Gastroesophageal sphincter (tissue), 4 donors: ENCODE measurements around the gene CYP26B1. TPM values are rescaled to one million over a fixed set of nuclear protein-coding genes. Genes with fewer than 3 reads are reported as not detected.

Experiments
- ATAC-seq: fragments of 150-250 bp; one replicate; pipeline ENCODE4 v1.9.1; 2016; ENCODE audit warnings: mild to moderate bottlenecking, moderate library complexity
- H3K27ac ChIP-seq, 4 donors: fragments of 200-600 bp; sonication (generic) in 3 of 4; 1 replicate in 3 of 4; 2 replicates in 1 of 4; pipeline ENCODE4 v1.5.1; 2016 to 2019
- H3K27me3 ChIP-seq: fragments of 200-600 bp; sonication (generic); one replicate; pipeline ENCODE4 v1.5.1; 2019
- H3K36me3 ChIP-seq, 2 donors: fragments of 200-600 bp; sonication (generic); one replicate each; pipeline ENCODE4 v1.5.1; 2019; ENCODE audit warnings: control low read depth in 1 of 2
- H3K4me1 ChIP-seq, 3 donors: fragments of 200-600 bp; sonication (generic); 1 replicate in 2 of 3; 2 replicates in 1 of 3; pipeline ENCODE4 v1.5.1; 2016 to 2019; ENCODE audit warnings: control low read depth in 2 of 3
- H3K4me3 ChIP-seq, 2 donors: fragments of 200-600 bp; sonication (generic); one replicate each; pipeline ENCODE4 v1.5.1; 2019; ENCODE audit warnings: mild to moderate bottlenecking in 1 of 2, moderate library complexity in 1 of 2
- H3K9me3 ChIP-seq, 3 donors: fragments of 200-600 bp; sonication (generic); one replicate each; pipeline ENCODE4 v1.5.1; 2017 to 2019; ENCODE audit warnings: control low read depth in 2 of 3
- EP300 ChIP-seq: sonication (generic); formaldehyde crosslinking; IDR thresholded peaks from one replicate; pipeline ENCODE4 v1.6.1; 2017; ENCODE audit warnings: antibody characterized with exemption, mild to moderate bottlenecking
- POLR2A ChIP-seq, 2 donors: fragments of 450-650 bp; IDR thresholded peaks; one replicate each; pipeline ENCODE4 v1.6.1; 2017; ENCODE audit warnings: antibody characterized with exemption in 2 of 2, mild to moderate bottlenecking in 2 of 2, moderate library complexity in 1 of 2
- POLR2AphosphoS5 ChIP-seq: sonication (generic); formaldehyde crosslinking; IDR thresholded peaks from one replicate; pipeline ENCODE4 v1.6.1; 2017; ENCODE audit warnings: antibody characterized with exemption
- WGBS, 2 donors: methylation state at CpG; one replicate each; pipeline ENCODE4 v1.1.5; 2018; ENCODE audit warnings: low coverage in 1 of 2; 5-methylcytosine and 5-hydroxymethylcytosine counted together
- total RNA-seq, 4 donors: library from RNA; depleted of rRNA; stranded (reverse); fragments of >200 nt; gene quantifications; one replicate each; pipeline ENCODE4 v1.1.0, GENCODE V29; 2016
- TF ChIP-seq, protein P1 (sequence below), 4 experiments: fragments of 200-600 bp in 2 of 4; fragments of 450-650 bp in 2 of 4; sonication (generic) in 1 of 4; IDR thresholded peaks; one replicate each; pipeline ENCODE4 v1.5.1; 2017 to 2019; ENCODE audit warnings: antibody characterized with exemption in 4 of 4, mild to moderate bottlenecking in 2 of 4, moderate library complexity in 2 of 4

CYP26B1 gene
- total RNA-seq, 4 donors from 2014 or later = 0.47 to 4.0 (median 1.4) TPM

DNA sequence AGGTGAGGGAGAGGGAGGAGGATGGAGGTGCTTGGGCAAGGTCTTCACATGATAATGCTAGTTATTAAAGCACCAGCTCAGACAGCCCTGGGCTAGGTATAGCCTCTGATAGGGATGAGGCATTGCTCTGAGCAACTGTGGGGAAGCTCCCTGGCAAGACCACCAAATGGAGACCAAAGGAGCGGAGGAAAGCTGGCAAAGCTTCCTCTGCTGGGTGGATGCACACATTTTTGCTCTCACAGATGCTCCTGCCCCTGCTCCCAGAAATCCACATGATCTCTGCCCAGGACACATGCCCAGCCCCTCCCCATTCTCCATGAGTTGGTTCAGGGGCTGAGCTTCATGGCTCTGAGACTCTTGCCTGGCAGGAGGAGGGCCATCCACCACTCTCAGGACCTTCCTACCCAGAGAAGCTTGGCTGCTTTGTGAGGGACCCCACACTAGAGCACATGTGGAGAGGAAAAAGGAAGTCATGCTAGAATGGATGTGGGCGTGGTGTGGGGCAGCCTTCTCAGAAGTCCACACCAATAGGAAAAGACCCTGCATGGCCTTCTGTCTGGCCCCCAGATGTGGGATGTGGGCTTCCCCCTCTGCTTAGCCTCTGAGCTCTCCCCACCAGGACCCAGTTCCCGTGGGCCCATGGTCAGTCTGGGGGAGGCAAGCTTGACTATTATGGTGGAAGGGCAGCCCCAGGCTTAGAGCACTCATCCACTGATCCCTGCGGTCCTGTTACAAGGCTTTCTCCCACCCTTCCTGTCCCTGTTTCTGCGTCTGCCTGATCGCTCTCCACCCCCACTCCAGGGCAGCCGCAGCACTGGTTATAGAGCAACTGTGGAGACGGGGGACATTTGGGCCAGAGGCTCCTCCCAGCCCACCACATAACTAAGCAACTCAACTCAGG lies 10.5 kb upstream of the CYP26B1 start:
- H3K27ac ChIP-seq = no peak overlapping the region
- WGBS, 2 donors = 78% methylated on average over 2 of the region's 8 CpGs; no CpG with 5 or more reads in 1 of the 2 donors
- peaks cover 75% of the 10 kb centered on the region for H3K27me3 ChIP-seq
- H3K9me3 ChIP-seq = no peaks in the 10 kb centered on the region
- H3K36me3 ChIP-seq = no peaks in the 10 kb centered on the region
- H3K4me3 ChIP-seq = no peak overlapping the region
- no peaks in the 10 kb centered on the region for H3K4me1 ChIP-seq
- ATAC-seq = peak; percentile 19
- TF ChIP-seq, protein P1, sequence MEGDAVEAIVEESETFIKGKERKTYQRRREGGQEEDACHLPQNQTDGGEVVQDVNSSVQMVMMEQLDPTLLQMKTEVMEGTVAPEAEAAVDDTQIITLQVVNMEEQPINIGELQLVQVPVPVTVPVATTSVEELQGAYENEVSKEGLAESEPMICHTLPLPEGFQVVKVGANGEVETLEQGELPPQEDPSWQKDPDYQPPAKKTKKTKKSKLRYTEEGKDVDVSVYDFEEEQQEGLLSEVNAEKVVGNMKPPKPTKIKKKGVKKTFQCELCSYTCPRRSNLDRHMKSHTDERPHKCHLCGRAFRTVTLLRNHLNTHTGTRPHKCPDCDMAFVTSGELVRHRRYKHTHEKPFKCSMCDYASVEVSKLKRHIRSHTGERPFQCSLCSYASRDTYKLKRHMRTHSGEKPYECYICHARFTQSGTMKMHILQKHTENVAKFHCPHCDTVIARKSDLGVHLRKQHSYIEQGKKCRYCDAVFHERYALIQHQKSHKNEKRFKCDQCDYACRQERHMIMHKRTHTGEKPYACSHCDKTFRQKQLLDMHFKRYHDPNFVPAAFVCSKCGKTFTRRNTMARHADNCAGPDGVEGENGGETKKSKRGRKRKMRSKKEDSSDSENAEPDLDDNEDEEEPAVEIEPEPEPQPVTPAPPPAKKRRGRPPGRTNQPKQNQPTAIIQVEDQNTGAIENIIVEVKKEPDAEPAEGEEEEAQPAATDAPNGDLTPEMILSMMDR (IDR thresholded peaks at IDR 0.05) = no peak
- no peak for TF ChIP-seq EP300

DNA sequence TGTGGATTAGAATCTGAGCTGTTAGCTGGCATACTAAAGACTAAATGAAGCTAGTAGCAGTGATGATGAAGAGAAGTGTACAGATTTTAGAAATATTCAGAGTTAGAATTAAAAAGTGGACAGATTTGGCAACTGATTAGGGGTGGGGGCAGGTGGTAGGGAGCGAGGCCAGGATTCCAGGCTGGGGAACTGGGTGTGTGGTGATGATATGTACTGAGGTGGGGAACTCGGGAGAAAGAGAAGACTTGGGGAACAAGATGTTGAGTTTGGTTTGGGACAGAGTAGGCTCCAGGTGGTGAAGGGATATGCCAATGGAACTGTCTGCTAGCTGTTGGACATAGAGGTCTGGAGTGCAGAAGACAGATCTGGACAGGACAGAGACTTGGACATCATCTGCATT lies 9.2 kb upstream of the CYP26B1 start:
- ATAC-seq = no peak

DNA sequence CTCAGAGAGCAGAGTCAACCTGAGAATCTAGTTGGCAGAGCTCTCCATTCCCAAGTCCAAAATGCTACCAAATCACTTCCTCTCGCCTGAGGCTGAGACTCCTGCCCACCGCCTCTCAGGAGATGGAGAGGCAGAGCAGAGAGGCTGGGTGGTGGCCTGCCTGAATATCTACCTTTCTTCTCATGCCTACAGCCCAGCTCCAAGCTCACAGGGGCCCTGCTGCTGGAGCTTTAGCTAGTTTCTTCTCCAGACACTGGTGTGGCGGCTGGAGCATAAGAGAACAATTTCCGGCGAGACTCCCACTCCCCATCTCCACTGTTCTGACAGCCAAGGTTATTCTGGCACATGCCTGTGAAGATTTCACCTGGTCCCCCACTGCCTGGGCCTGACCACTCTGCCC lies 8.1 kb upstream of the CYP26B1 start:
- peaks cover 97% of the 10 kb centered on the region for H3K27me3 ChIP-seq

More for the DNA sequence above, 9.2 kb upstream of the CYP26B1 start:
- H3K27me3 ChIP-seq = peaks cover 86% of the 10 kb centered on the region
- H3K4me1 ChIP-seq = no peaks in the 10 kb centered on the region
- no peaks in the 10 kb centered on the region for H3K36me3 ChIP-seq
- H3K27ac ChIP-seq = no peak overlapping the region
- WGBS, 2 donors = 85 to 100% methylated on average over 1 to 2 of the region's 2 CpGs
- H3K9me3 ChIP-seq = no peaks in the 10 kb centered on the region
- H3K4me3 ChIP-seq = no peak overlapping the region
- no peak for TF ChIP-seq POLR2A (IDR thresholded peaks at IDR 0.05)
- TF ChIP-seq POLR2AphosphoS5 = no peak
- TF ChIP-seq EP300 = no peak
- TF ChIP-seq, protein P1 (IDR thresholded peaks at IDR 0.05) = no peak

DNA sequence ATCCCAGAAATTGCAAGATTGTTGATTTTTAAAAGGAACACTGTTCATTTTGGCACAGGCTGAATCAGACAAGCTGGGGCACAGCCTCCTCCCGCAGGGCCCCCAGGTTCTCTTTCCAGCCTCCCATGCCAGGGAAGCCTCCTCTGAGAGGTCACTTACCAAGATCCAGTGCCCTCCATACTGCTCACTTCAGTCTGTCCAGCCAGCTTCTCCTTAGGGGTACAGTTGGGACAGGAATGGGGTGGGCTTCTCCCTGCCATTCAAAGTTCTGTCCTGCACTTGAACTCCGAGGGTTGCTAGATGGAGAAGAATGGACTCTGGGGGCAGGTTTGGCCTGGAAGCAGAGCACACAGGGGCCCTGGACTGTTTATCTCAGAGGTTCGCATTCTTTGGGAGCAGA lies 7.5 kb upstream of the CYP26B1 start:
- ATAC-seq = no peak
- TF ChIP-seq POLR2AphosphoS5 = no peak
- TF ChIP-seq, protein P1 (IDR thresholded peaks at IDR 0.05) = no peak
- Histone ChIP-seq H3K36me3 (no peaks in the 10 kb centered on the region), H3K4me3 (no peak overlapping the region), H3K27ac (no peak overlapping the region), H3K4me1 (peaks cover 0 to 6% (median 1%) of the 10 kb centered on the region in 3 donors), H3K9me3 (no peaks in the 10 kb centered on the region), H3K27me3 (peaks cover 98% of the 10 kb centered on the region)
- WGBS, 2 donors = 50 to 100% methylated on average over 1 of the region's 3 CpGs

More for the DNA sequence above, 8.1 kb upstream of the CYP26B1 start:
- no peaks in the 10 kb centered on the region for H3K9me3 ChIP-seq
- ATAC-seq = no peak
- WGBS, 2 donors = no CpG with 5 or more reads among the region's 5 CpGs
- H3K27ac ChIP-seq = no peak overlapping the region
- H3K4me3 ChIP-seq = no peak overlapping the region
- H3K4me1 ChIP-seq = no peaks in the 10 kb centered on the region
- H3K36me3 ChIP-seq = no peaks in the 10 kb centered on the region
- TF ChIP-seq, protein P1 (IDR thresholded peaks at IDR 0.05) = no peak

DNA sequence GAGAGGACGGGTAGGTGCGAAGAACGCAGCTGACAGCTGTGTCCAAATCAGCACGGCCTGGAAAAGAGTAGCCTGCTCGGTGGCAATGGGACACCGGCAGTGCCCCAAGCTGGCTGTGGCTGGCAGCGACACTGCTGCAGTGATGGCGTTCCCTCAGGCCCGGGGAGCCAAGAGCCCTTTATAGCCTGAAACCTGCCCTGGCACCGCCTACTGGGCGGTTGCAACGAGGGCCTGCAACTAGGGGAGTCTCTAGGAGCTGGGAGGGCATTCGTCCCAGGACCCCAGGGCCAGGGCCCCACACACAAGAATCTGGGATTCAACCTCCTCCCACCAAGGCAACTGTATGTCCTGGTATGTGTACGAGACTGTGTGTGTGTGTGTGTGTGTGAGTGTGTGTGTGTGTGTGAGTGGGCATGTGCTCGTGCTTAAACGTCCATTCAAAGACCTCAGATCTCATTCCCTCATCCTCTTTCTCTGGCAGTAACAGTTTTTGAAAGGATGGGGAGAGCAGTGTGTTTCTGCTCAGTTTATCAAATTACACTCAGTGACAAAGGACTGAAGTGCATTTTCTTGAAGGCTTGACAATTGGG lies 6.8 kb upstream of the CYP26B1 start:
- Histone ChIP-seq H3K9me3 (no peaks in the 10 kb centered on the region), H3K4me1 (peaks cover 0 to 12% (median 8%) of the 10 kb centered on the region in 3 donors), H3K27me3 (peaks cover 98% of the 10 kb centered on the region), H3K36me3 (no peaks in the 10 kb centered on the region), H3K27ac (no peak overlapping the region), H3K4me3 (no peak overlapping the region)
- TF ChIP-seq, protein P1 (IDR thresholded peaks at IDR 0.05) = no peak
- TF ChIP-seq EP300 = no peak
- no peak for TF ChIP-seq POLR2A (IDR thresholded peaks at IDR 0.05)
- TF ChIP-seq POLR2AphosphoS5 = no peak
- 82 to 88% methylated on average over 2 to 8 of the region's 16 CpGs for WGBS, 2 donors
- ATAC-seq = no peak
